Activated naive CD4-positive, alpha-beta T cell (primary cell): ENCODE data around the gene CYP1A2.
"Not testable (repeated sequence)": the region's sequence is repeated elsewhere in the genome, so short reads cannot be mapped to it uniquely, and the experiment has no call there.

ENCODE experiments used
- DNase-seq, 4 experiments: peaks; one replicate each; lab custom pipeline; 2025; lab: John Stamatoyannopoulos, UW

The CYP1A2 gene

GRCh38 chr15:74748322-74748946 is at the start of gene CYP1A2:
CYP1A2 (plus strand) TSS chr15:74748845; CDS start chr15:74749739, 894 bp downstream.
- no peak for DNase-seq

GRCh38 chr15:74709011-74709410 is 39.6 kb upstream of the CYP1A2 start:
- no peak for DNase-seq

GRCh38 chr15:74709892-74710291 is 38.8 kb upstream of the CYP1A2 start:
- DNase-seq = no peak

- DNase-seq = no peak
Observed at GRCh38 chr15:74710319-74711094, 38.1 kb upstream of the CYP1A2 start.

- DNase-seq = no peak
Observed at GRCh38 chr15:74712311-74712710, 36.3 kb upstream of the CYP1A2 start.

GRCh38 chr15:74716651-74717050 is 32.0 kb upstream of the CYP1A2 start:
- DNase-seq = no peak

- no peak for DNase-seq
Observed at GRCh38 chr15:74722591-74722990, 26.1 kb upstream of the CYP1A2 start.

GRCh38 chr15:74723187-74723586 is 25.5 kb upstream of the CYP1A2 start:
- no peak for DNase-seq

- no peak for DNase-seq
Observed at GRCh38 chr15:74723754-74724334, 24.8 kb upstream of the CYP1A2 start.

GRCh38 chr15:74724570-74725224 is 23.9 kb upstream of the CYP1A2 start:
- DNase-seq = no peak

GRCh38 chr15:74725225-74725774 is 23.3 kb upstream of the CYP1A2 start, which contains the start of gene CYP1A1:
CYP1A1 (minus strand) TSS chr15:74725528; CDS start chr15:74723097, 2,431 bp downstream.
- peak in 1 of 4 experiments; percentile 24 for DNase-seq

GRCh38 chr15:74725845-74726773 is 22.5 kb upstream of the CYP1A2 start:
- DNase-seq = peak in 3 of 4 experiments; percentile 14 to 41 (median 20)

GRCh38 chr15:74726774-74727164 is 21.9 kb upstream of the CYP1A2 start:
- DNase-seq = no peak

- no peak for DNase-seq
Observed at GRCh38 chr15:74727727-74728126, 20.9 kb upstream of the CYP1A2 start.

GRCh38 chr15:74728699-74729098 is 19.9 kb upstream of the CYP1A2 start:
- not testable (repeated sequence) for DNase-seq

- not testable (repeated sequence) for DNase-seq
Observed at GRCh38 chr15:74729372-74729771, 19.3 kb upstream of the CYP1A2 start.

GRCh38 chr15:74730619-74731316 is 17.9 kb upstream of the CYP1A2 start:
- DNase-seq = no peak

- no peak for DNase-seq
Observed at GRCh38 chr15:74732846-74733245, 15.8 kb upstream of the CYP1A2 start.

- no peak for DNase-seq
Observed at GRCh38 chr15:74733269-74733668, 15.4 kb upstream of the CYP1A2 start.

GRCh38 chr15:74735305-74735704 is 13.3 kb upstream of the CYP1A2 start:
- DNase-seq = no peak
